ENCODE data around the gene ZNF660. TPM values are rescaled to one million over a fixed set of nuclear protein-coding genes. Genes with fewer than 3 reads are reported as not detected.
"Not testable (repeated sequence)": the region's sequence is repeated elsewhere in the genome, so short reads cannot be mapped to it uniquely, and the experiment has no call there.

The ZNF660 gene
- total and polyA plus RNA-seq, 2 donors, result 2.3 to 3.1 TPM

DNA sequence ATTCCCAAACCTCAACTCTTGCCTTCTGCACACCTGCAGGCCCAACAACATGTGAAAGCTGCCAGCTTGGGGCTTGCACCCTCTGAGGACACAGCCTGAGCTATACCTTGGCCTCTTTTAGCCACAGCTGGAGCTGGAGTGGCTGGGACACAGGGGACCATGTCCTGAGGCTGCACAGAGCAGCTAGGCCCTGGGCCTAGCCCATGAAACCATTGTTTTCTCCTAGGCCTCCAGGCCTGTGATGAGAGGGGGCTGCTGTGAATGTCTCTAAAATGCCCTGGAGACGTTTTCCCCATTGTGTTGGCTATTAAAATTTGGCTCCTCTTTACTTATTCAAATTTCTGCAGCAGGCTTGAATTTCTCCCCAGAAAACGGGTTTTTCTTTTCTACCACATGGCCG, 22.6 kb upstream of the ZNF660 start:
- peaks cover 6 to 12% of the 10 kb centered on the region in 2 donors for H3K9me3 ChIP-seq (ENCODE audit: control insufficient read depth in 2 of 2, insufficient read depth in 1 of 2, low read length in 1 of 2)
- H3K36me3 ChIP-seq (ENCODE audit: control insufficient read depth in 2 of 2, insufficient read depth in 2 of 2, low read length in 1 of 2), result peaks cover 23 to 38% of the 10 kb centered on the region in 2 donors
- no peak overlapping the region for H3K4me3 ChIP-seq (ENCODE audit: low read length in 2 of 2)
- 95% methylated on average over 3 of the region's 3 CpGs for WGBS
- H3K27me3 ChIP-seq (ENCODE audit: control insufficient read depth in 2 of 2, insufficient read depth in 1 of 2, low read length in 1 of 2), result no peaks in the 10 kb centered on the region
- DNase-seq (ENCODE audit: low read depth in 6 of 9, low spot score in 9 of 9), result no peak
- no peak overlapping the region for H3K27ac ChIP-seq (ENCODE audit: low read depth in 1 of 2, low read length in 1 of 2)
- H3K4me1 ChIP-seq (ENCODE audit: control insufficient read depth in 2 of 2, insufficient read depth in 2 of 2, low read length in 2 of 2), result no peaks in the 10 kb centered on the region

DNA sequence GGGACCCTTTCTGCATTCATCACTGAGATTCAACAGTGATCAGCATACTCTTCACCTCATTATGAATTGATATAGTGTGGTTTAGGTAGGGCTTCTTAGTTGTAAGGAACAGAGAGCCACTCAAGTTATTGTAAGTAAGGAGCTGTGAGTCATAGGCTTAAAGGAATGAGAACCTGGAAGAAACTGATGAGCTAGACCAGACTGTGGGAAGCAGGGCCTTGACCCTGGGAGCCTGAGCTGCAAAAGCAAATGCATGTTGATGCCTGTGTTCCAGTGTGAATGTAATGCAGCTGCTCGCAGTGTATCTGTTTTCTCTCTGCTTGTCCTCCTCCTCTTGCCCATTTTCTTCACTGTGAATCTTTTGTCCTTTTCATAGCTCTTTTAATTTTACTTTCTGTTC, 16.2 kb upstream of the ZNF660 start:
- Histone ChIP-seq H3K36me3 (ENCODE audit: control insufficient read depth in 2 of 2, insufficient read depth in 2 of 2, low read length in 1 of 2) (peaks cover 32 to 49% of the 10 kb centered on the region in 2 donors), H3K9me3 (ENCODE audit: control insufficient read depth in 2 of 2, insufficient read depth in 1 of 2, low read length in 1 of 2) (peaks cover 4 to 6% of the 10 kb centered on the region in 2 donors), H3K4me1 (ENCODE audit: control insufficient read depth in 2 of 2, insufficient read depth in 2 of 2, low read length in 2 of 2) (no peaks in the 10 kb centered on the region), H3K27me3 (ENCODE audit: control insufficient read depth in 2 of 2, insufficient read depth in 1 of 2, low read length in 1 of 2) (no peaks in the 10 kb centered on the region), H3K4me3 (ENCODE audit: low read length in 2 of 2) (no peak overlapping the region), H3K27ac (ENCODE audit: low read depth in 1 of 2, low read length in 1 of 2) (no peak overlapping the region)
- 95% methylated on average over 1 of the region's 1 CpG for WGBS
- no peak for DNase-seq (ENCODE audit: low read depth in 6 of 9, low spot score in 9 of 9)

GRCh38 chr3:44571024-44571423, 13.7 kb upstream of the ZNF660 start:
- 89% methylated on average over 4 of the region's 4 CpGs for WGBS
- Histone ChIP-seq H3K4me1 (ENCODE audit: control insufficient read depth in 2 of 2, insufficient read depth in 2 of 2, low read length in 2 of 2) (no peaks in the 10 kb centered on the region), H3K36me3 (ENCODE audit: control insufficient read depth in 2 of 2, insufficient read depth in 2 of 2, low read length in 1 of 2) (peaks cover 29 to 43% of the 10 kb centered on the region in 2 donors), H3K27ac (ENCODE audit: low read depth in 1 of 2, low read length in 1 of 2) (no peak overlapping the region), H3K9me3 (ENCODE audit: control insufficient read depth in 2 of 2, insufficient read depth in 1 of 2, low read length in 1 of 2) (peaks cover 2 to 9% of the 10 kb centered on the region in 2 donors), H3K4me3 (ENCODE audit: low read length in 2 of 2) (no peak overlapping the region), H3K27me3 (ENCODE audit: control insufficient read depth in 2 of 2, insufficient read depth in 1 of 2, low read length in 1 of 2) (no peaks in the 10 kb centered on the region)
- no peak for DNase-seq (ENCODE audit: low read depth in 6 of 9, low spot score in 9 of 9)

GRCh38 chr3:44576613-44577012, 8.2 kb upstream of the ZNF660 start:
- peaks cover 0 to 19% of the 10 kb centered on the region in 2 donors for H3K9me3 ChIP-seq (ENCODE audit: control insufficient read depth in 2 of 2, insufficient read depth in 1 of 2, low read length in 1 of 2)
- H3K27ac ChIP-seq (ENCODE audit: low read depth in 1 of 2, low read length in 1 of 2), result no peak overlapping the region
- peaks cover 3 to 7% of the 10 kb centered on the region in 2 donors for H3K36me3 ChIP-seq (ENCODE audit: control insufficient read depth in 2 of 2, insufficient read depth in 2 of 2, low read length in 1 of 2)
- DNase-seq (ENCODE audit: low read depth in 6 of 9, low spot score in 9 of 9), result no peak
- no peak overlapping the region for H3K4me3 ChIP-seq (ENCODE audit: low read length in 2 of 2)
- no peaks in the 10 kb centered on the region for H3K4me1 ChIP-seq (ENCODE audit: control insufficient read depth in 2 of 2, insufficient read depth in 2 of 2, low read length in 2 of 2)
- H3K27me3 ChIP-seq (ENCODE audit: control insufficient read depth in 2 of 2, insufficient read depth in 1 of 2, low read length in 1 of 2), result peaks cover 0 to 17% of the 10 kb centered on the region in 2 donors

DNA sequence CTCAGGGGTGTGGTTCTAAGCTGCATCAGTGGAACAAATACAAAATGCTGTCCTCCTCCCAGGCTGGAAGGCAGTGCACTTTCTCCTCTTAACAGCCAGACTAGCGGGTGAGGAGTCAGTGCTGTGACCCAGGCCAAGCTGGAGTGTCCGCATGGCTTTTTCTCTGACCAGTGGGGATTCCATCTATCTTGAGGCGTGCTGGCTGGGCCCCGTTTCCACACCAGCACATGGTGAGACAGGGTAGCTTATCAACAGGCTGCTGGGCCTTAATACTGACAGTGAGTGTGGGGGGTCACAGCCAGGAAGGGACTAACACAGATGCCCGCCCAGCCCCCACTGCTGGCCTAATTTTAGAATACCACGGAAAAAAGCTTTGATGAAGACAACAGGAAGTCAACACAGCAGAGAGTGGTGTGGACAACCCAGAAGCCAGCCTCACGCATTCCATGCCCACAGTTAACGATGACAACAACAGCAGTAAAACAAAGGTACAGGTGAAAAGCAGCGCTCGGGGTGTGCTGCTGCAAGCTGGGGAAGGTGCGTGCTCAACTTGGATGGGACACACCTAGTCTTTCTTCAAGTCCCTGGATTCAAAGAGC, 7.3 kb upstream of the ZNF660 start:
- peaks cover 0 to 19% of the 10 kb centered on the region in 2 donors for H3K9me3 ChIP-seq (ENCODE audit: control insufficient read depth in 2 of 2, insufficient read depth in 1 of 2, low read length in 1 of 2)
- peaks cover 0 to 23% of the 10 kb centered on the region in 2 donors for H3K27me3 ChIP-seq (ENCODE audit: control insufficient read depth in 2 of 2, insufficient read depth in 1 of 2, low read length in 1 of 2)
- H3K27ac ChIP-seq (ENCODE audit: low read depth in 1 of 2, low read length in 1 of 2); H3K36me3 ChIP-seq (ENCODE audit: control insufficient read depth in 2 of 2, insufficient read depth in 2 of 2, low read length in 1 of 2); H3K4me1 ChIP-seq (ENCODE audit: control insufficient read depth in 2 of 2, insufficient read depth in 2 of 2, low read length in 2 of 2); DNase-seq (ENCODE audit: low read depth in 6 of 9, low spot score in 9 of 9); H3K4me3 ChIP-seq (ENCODE audit: low read length in 2 of 2): not testable (repeated sequence)
- WGBS, result 91% methylated on average over 11 of the region's 11 CpGs

DNA sequence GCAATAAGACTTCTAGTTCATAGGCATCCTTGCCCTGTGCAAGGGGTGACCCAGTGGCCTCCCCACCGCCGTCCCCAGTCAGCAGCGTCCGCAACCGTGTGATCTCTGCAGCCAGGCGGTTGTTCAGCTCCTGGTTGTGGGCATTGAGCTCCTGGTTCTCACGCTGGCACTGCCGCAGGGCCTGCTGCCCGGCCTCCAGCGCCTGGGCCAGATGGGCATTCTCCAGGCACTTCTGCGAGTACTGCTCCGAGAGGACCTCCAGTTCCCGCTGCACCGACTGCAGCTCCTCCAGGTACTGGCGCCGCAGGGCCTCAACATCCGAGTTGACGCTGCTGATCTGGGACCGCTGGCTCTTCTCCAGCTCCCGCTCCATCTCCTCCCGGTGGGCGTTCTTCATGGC, 6.4 kb upstream of the ZNF660 start:
- not testable (repeated sequence) for H3K4me1 ChIP-seq (ENCODE audit: control insufficient read depth in 2 of 2, insufficient read depth in 2 of 2, low read length in 2 of 2); H3K4me3 ChIP-seq (ENCODE audit: low read length in 2 of 2)
- H3K9me3 ChIP-seq (ENCODE audit: control insufficient read depth in 2 of 2, insufficient read depth in 1 of 2, low read length in 1 of 2), result peaks cover 0 to 19% of the 10 kb centered on the region in 2 donors

GRCh38 chr3:44578924-44579515, 5.7 kb upstream of the ZNF660 start:
- not testable (repeated sequence) for H3K27ac ChIP-seq (ENCODE audit: low read depth in 1 of 2, low read length in 1 of 2); H3K4me3 ChIP-seq (ENCODE audit: low read length in 2 of 2); H3K4me1 ChIP-seq (ENCODE audit: control insufficient read depth in 2 of 2, insufficient read depth in 2 of 2, low read length in 2 of 2); DNase-seq (ENCODE audit: low read depth in 6 of 9, low spot score in 9 of 9); H3K36me3 ChIP-seq (ENCODE audit: control insufficient read depth in 2 of 2, insufficient read depth in 2 of 2, low read length in 1 of 2)
- Histone ChIP-seq H3K9me3 (ENCODE audit: control insufficient read depth in 2 of 2, insufficient read depth in 1 of 2, low read length in 1 of 2) (peaks cover 0 to 19% of the 10 kb centered on the region in 2 donors), H3K27me3 (ENCODE audit: control insufficient read depth in 2 of 2, insufficient read depth in 1 of 2, low read length in 1 of 2) (peaks cover 0 to 23% of the 10 kb centered on the region in 2 donors)
- 97% methylated on average over 37 of the region's 37 CpGs for WGBS

More for the DNA sequence above, 6.4 kb upstream of the ZNF660 start:
- H3K36me3 ChIP-seq (ENCODE audit: control insufficient read depth in 2 of 2, insufficient read depth in 2 of 2, low read length in 1 of 2); H3K27ac ChIP-seq (ENCODE audit: low read depth in 1 of 2, low read length in 1 of 2); DNase-seq (ENCODE audit: low read depth in 6 of 9, low spot score in 9 of 9): not testable (repeated sequence)
- peaks cover 0 to 23% of the 10 kb centered on the region in 2 donors for H3K27me3 ChIP-seq (ENCODE audit: control insufficient read depth in 2 of 2, insufficient read depth in 1 of 2, low read length in 1 of 2)
- WGBS, result 98% methylated on average over 22 of the region's 22 CpGs

- peaks cover 0 to 19% of the 10 kb centered on the region in 2 donors for H3K9me3 ChIP-seq (ENCODE audit: control insufficient read depth in 2 of 2, insufficient read depth in 1 of 2, low read length in 1 of 2)
- H3K4me1 ChIP-seq (ENCODE audit: control insufficient read depth in 2 of 2, insufficient read depth in 2 of 2, low read length in 2 of 2); H3K4me3 ChIP-seq (ENCODE audit: low read length in 2 of 2); H3K27ac ChIP-seq (ENCODE audit: low read depth in 1 of 2, low read length in 1 of 2); DNase-seq (ENCODE audit: low read depth in 6 of 9, low spot score in 9 of 9); H3K36me3 ChIP-seq (ENCODE audit: control insufficient read depth in 2 of 2, insufficient read depth in 2 of 2, low read length in 1 of 2): not testable (repeated sequence)
- peaks cover 0 to 27% of the 10 kb centered on the region in 2 donors for H3K27me3 ChIP-seq (ENCODE audit: control insufficient read depth in 2 of 2, insufficient read depth in 1 of 2, low read length in 1 of 2)
- 98% methylated on average over 15 of the region's 15 CpGs for WGBS
Observed at GRCh38 chr3:44579749-44580148, 5.0 kb upstream of the ZNF660 start.

DNA sequence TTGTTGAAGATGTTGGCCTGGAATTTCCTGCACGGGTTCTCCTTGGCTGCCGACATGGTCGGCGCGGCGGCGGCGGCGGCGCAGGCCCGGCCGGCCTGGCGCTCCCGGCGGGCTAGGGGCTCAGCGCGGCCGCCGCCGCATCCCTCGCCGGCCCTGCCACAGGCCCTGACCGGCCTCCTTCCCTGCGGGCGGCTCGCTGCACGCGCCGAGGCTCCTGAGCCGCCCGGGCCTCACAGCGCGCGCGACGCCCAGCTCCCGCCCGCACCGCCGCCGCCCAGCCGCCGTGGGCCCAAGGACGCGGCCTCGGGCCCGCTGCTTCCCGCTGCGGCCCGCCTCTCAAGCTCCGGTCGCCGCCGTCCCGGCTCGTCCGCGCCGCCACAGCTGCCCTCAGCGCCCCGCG, 3.8 kb upstream of the ZNF660 start:
- WGBS, result 57% methylated on average over 62 of the region's 62 CpGs
- H3K27me3 ChIP-seq (ENCODE audit: control insufficient read depth in 2 of 2, insufficient read depth in 1 of 2, low read length in 1 of 2), result peaks cover 0 to 31% of the 10 kb centered on the region in 2 donors
- not testable (repeated sequence) for DNase-seq (ENCODE audit: low read depth in 6 of 9, low spot score in 9 of 9)

More for the DNA sequence above, 3.8 kb upstream of the ZNF660 start:
- H3K27ac ChIP-seq (ENCODE audit: low read depth in 1 of 2, low read length in 1 of 2); H3K4me3 ChIP-seq (ENCODE audit: low read length in 2 of 2); H3K36me3 ChIP-seq (ENCODE audit: control insufficient read depth in 2 of 2, insufficient read depth in 2 of 2, low read length in 1 of 2): not testable (repeated sequence)
- peaks cover 0 to 16% of the 10 kb centered on the region in 2 donors for H3K9me3 ChIP-seq (ENCODE audit: control insufficient read depth in 2 of 2, insufficient read depth in 1 of 2, low read length in 1 of 2)
- H3K4me1 ChIP-seq (ENCODE audit: control insufficient read depth in 2 of 2, insufficient read depth in 2 of 2, low read length in 2 of 2), result peaks cover 9 to 14% of the 10 kb centered on the region in 2 donors
